Ishikawa (cell line): ENCODE data around the gene POLR3A.

Experiments used
- CEBPB ChIP-seq: IDR thresholded peaks from 2 replicates; pipeline ENCODE4 v1.6.1; 2012
- CREB1 ChIP-seq: IDR thresholded peaks from 2 replicates; pipeline ENCODE4 v1.6.1; 2012; ENCODE audit warnings: low read depth
- EGR1 ChIP-seq: IDR thresholded peaks from 2 replicates; pipeline ENCODE4 v1.6.1; 2012
- EP300 ChIP-seq: IDR thresholded peaks from 2 replicates; pipeline ENCODE4 v1.6.1; 2012; ENCODE audit warnings: borderline replicate concordance
- FOXM1 ChIP-seq: IDR thresholded peaks from 2 replicates; pipeline ENCODE4 v1.6.1; 2012; ENCODE audit warnings: low read depth, borderline replicate concordance
- MAX ChIP-seq: IDR thresholded peaks from 2 replicates; pipeline ENCODE4 v1.6.1; 2012
- NFIC ChIP-seq: IDR thresholded peaks from 2 replicates; pipeline ENCODE4 v1.6.1; 2012
- RAD21 ChIP-seq: IDR thresholded peaks from 2 replicates; pipeline ENCODE4 v1.6.1; 2012; ENCODE audit warnings: low read depth
- REST ChIP-seq: IDR thresholded peaks from 2 replicates; pipeline ENCODE4 v1.6.1; 2012; ENCODE audit warnings: low read depth, mild to moderate bottlenecking
- TAF1 ChIP-seq: IDR thresholded peaks from 2 replicates; pipeline ENCODE4 v1.6.1; 2012; ENCODE audit warnings: low read depth, mild to moderate bottlenecking
- TEAD4 ChIP-seq: IDR thresholded peaks from 2 replicates; pipeline ENCODE4 v1.6.1; 2012
- YY1 ChIP-seq: IDR thresholded peaks from 2 replicates; pipeline ENCODE4 v1.6.1; 2012; ENCODE audit warnings: low read depth
- ZBTB7A ChIP-seq: IDR thresholded peaks from 2 replicates; pipeline ENCODE4 v1.6.1; 2012; ENCODE audit warnings: low read depth
- TF ChIP-seq, protein P1 (sequence below): IDR thresholded peaks from 2 replicates; pipeline ENCODE4 v1.6.1; 2012

- TF ChIP-seq CREB1 (no peak), MAX (no peak), FOXM1 (no peak), REST (no peak), RAD21 (no peak), EP300 (no peak), TAF1 (no peak), YY1 (no peak), NFIC (no peak), TEAD4 (no peak), CEBPB (no peak), EGR1 (no peak), ZBTB7A (no peak)
- TF ChIP-seq, protein P1, sequence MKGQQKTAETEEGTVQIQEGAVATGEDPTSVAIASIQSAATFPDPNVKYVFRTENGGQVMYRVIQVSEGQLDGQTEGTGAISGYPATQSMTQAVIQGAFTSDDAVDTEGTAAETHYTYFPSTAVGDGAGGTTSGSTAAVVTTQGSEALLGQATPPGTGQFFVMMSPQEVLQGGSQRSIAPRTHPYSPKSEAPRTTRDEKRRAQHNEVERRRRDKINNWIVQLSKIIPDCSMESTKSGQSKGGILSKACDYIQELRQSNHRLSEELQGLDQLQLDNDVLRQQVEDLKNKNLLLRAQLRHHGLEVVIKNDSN, result no peak
Observed at GRCh38 chr10:78000206-78000605, 29.1 kb downstream of the POLR3A start.
